HG03097 (cell line): ENCODE results near the gene CEP192.

Experiments
- ATAC-seq: cut with Tn5 transposase; IDR thresholded peaks from one replicate; pipeline ENCODE4 v1.9.1; 2021; ENCODE audit not compliant: unreplicated experiment, low FRiP score

The CEP192 gene

GRCh38 chr18:13099113-13099512 lies 108.0 kb downstream of the CEP192 start:
- no peak for ATAC-seq

- ATAC-seq, result no peak
Observed at GRCh38 chr18:13100942-13101658, 109.9 kb downstream of the CEP192 start.

GRCh38 chr18:13101659-13102197 lies 110.6 kb downstream of the CEP192 start:
- ATAC-seq, result no peak

- no peak for ATAC-seq
Observed at GRCh38 chr18:13103366-13103765, 112.2 kb downstream of the CEP192 start.

GRCh38 chr18:13105059-13105458 lies 113.9 kb downstream of the CEP192 start:
- no peak for ATAC-seq

GRCh38 chr18:13107074-13107473 lies 115.9 kb downstream of the CEP192 start:
- no peak for ATAC-seq

- ATAC-seq, result no peak
Observed at GRCh38 chr18:13108330-13108729, 117.2 kb downstream of the CEP192 start.

- no peak for ATAC-seq
Observed at GRCh38 chr18:13110559-13110958, 119.4 kb downstream of the CEP192 start.

- no peak for ATAC-seq
Observed at GRCh38 chr18:13112982-13113381, 121.8 kb downstream of the CEP192 start.

- ATAC-seq, result no peak
Observed at GRCh38 chr18:13120255-13120654, 129.1 kb downstream of the CEP192 start.

- ATAC-seq, result no peak
Observed at GRCh38 chr18:13120983-13121441, 129.8 kb downstream of the CEP192 start.

GRCh38 chr18:13124411-13124810 lies 133.2 kb downstream of the CEP192 start:
- ATAC-seq, result no peak

- ATAC-seq, result no peak
Observed at GRCh38 chr18:13125191-13125590, 134.0 kb downstream of the CEP192 start.

- no peak for ATAC-seq
Observed at GRCh38 chr18:13126966-13127598, 135.9 kb downstream of the CEP192 start.

- ATAC-seq, result no peak
Observed at GRCh38 chr18:13131283-13131682, 140.1 kb downstream of the CEP192 start.

GRCh38 chr18:13134551-13135401 lies 143.6 kb downstream of the CEP192 start:
- no peak for ATAC-seq

GRCh38 chr18:13136056-13136903 lies 145.1 kb downstream of the CEP192 start:
- ATAC-seq, result no peak

GRCh38 chr18:13136904-13137669 lies 145.9 kb downstream of the CEP192 start:
- ATAC-seq, result peak; percentile 34

GRCh38 chr18:13137670-13138419 lies 146.7 kb downstream of the CEP192 start:
- ATAC-seq, result peak; percentile 58
